Fibroblast of lung (primary cell): ENCODE data around the gene ACADVL.

Experiments used
- CTCF ChIP-seq, 2 donors: IDR thresholded peaks in 1 of 2; conservative IDR thresholded peaks in 1 of 2; 1 replicate in 1 of 2; 2 replicates in 1 of 2; pipeline ENCODE4 v1.5.1; 2011 to 2012; ENCODE audit warnings: low read length in 2 of 2, control low read depth in 1 of 2, inconsistent platforms in 1 of 2, low read depth in 1 of 2, mild to moderate bottlenecking in 1 of 2
- EZH2 ChIP-seq: IDR thresholded peaks from 2 replicates; pipeline ENCODE4 v1.5.1; 2012; ENCODE audit warnings: low read length, control low read depth, mild to moderate bottlenecking; ENCODE audit errors: missing control alignments

GRCh38 chr17:7226721-7227710 is 7.3 kb downstream of the ACADVL start:
- TF ChIP-seq CTCF (conservative IDR thresholded peaks at IDR 0.05 in 1 of 2, IDR thresholded peaks at IDR 0.05 in 1 of 2; ENCODE audit: low read depth in 1 of 2, low read length in 2 of 2) (no peak), EZH2 (no peak)
